ENCODE results near the gene STK32C. TPM values are rescaled to one million over a fixed set of nuclear protein-coding genes. Genes with fewer than 3 reads are reported as not detected.

The STK32C gene
- total RNA-seq, 4 donors from 2014 or later: 3.3 to 5.7 (median 3.5) TPM

GRCh38 chr10:132178672-132179545 lies 128.8 kb downstream of the STK32C start:
- WGBS, 2 donors: 77 to 80% methylated on average over 22 to 23 of the region's 23 CpGs
- H3K4me3 ChIP-seq (replicated peaks in 1 of 3): no peak overlapping the region
- no peak overlapping the region for H3K27ac ChIP-seq
- H3K4me1 ChIP-seq: peaks cover 0 to 6% of the 10 kb centered on the region in 2 donors
- intact Hi-C loops (cut with DNase I): no loop called here
- H3K36me3 ChIP-seq: no peaks in the 10 kb centered on the region
- no peak for DNase-seq
- H3K27me3 ChIP-seq: no peaks in the 10 kb centered on the region
- no peaks in the 10 kb centered on the region for H3K9me3 ChIP-seq
- TF ChIP-seq CTCF (IDR thresholded peaks at IDR 0.05) (no peak), POLR2A (IDR thresholded peaks at IDR 0.05) (no peak)

GRCh38 chr10:132178046-132178445 lies 129.7 kb downstream of the STK32C start:
- Histone ChIP-seq H3K9me3 (no peaks in the 10 kb centered on the region), H3K4me1 (peaks cover 0 to 6% of the 10 kb centered on the region in 2 donors), H3K27me3 (no peaks in the 10 kb centered on the region), H3K36me3 (no peaks in the 10 kb centered on the region), H3K27ac (no peak overlapping the region), H3K4me3 (replicated peaks in 1 of 3) (no peak overlapping the region)
- no peak for DNase-seq
- WGBS, 2 donors: 74 to 80% methylated on average over 6 of the region's 6 CpGs
- TF ChIP-seq CTCF (IDR thresholded peaks at IDR 0.05) (no peak), POLR2A (IDR thresholded peaks at IDR 0.05) (no peak)
- intact Hi-C loops (cut with DNase I): no loop called here

- H3K27me3 ChIP-seq: no peaks in the 10 kb centered on the region
- WGBS, 2 donors: 62 to 65% methylated on average over 18 to 19 of the region's 19 CpGs
- intact Hi-C loops (cut with DNase I): no loop called here
- no peak overlapping the region for H3K27ac ChIP-seq
- TF ChIP-seq POLR2A (IDR thresholded peaks at IDR 0.05) (no peak), CTCF (IDR thresholded peaks at IDR 0.05) (no peak)
- peaks cover 0 to 6% of the 10 kb centered on the region in 2 donors for H3K4me1 ChIP-seq
- no peak for DNase-seq
- H3K4me3 ChIP-seq (replicated peaks in 1 of 3): no peak overlapping the region
- no peaks in the 10 kb centered on the region for H3K36me3 ChIP-seq
- no peaks in the 10 kb centered on the region for H3K9me3 ChIP-seq
Measured at GRCh38 chr10:132176623-132177500, 130.9 kb downstream of the STK32C start.

- no peaks in the 10 kb centered on the region for H3K9me3 ChIP-seq
- H3K27me3 ChIP-seq: no peaks in the 10 kb centered on the region
- intact Hi-C loops (cut with DNase I): no loop called here
- WGBS, 2 donors: 10 to 15% methylated on average over 6 to 7 of the region's 16 CpGs
- no peak overlapping the region for H3K4me3 ChIP-seq (replicated peaks in 1 of 3)
- DNase-seq: no peak
- H3K36me3 ChIP-seq: no peaks in the 10 kb centered on the region
- no peak for TF ChIP-seq CTCF (IDR thresholded peaks at IDR 0.05)
- peaks cover 0 to 6% of the 10 kb centered on the region in 2 donors for H3K4me1 ChIP-seq
- no peak overlapping the region for H3K27ac ChIP-seq
Measured at GRCh38 chr10:132175907-132176581, 131.7 kb downstream of the STK32C start.
